Neural progenitor cell (in vitro differentiated cells): ENCODE results near the gene ZNF346. TPM values are rescaled to one million over a fixed set of nuclear protein-coding genes. Genes with fewer than 3 reads are reported as not detected.
A peak's percentile ranks its signal among the peaks of the same experiment; 100 is the strongest.

Source experiments
- DNase-seq: peaks from one replicate; pipeline ENCODE4 v3.0.0-alpha.2; 2016; ENCODE audit warnings: low spot score
- H2AFZ ChIP-seq: fragments of 200-600 bp; sonication (generic); replicated peaks from 2 replicates; pipeline ENCODE4 v1.6.1; 2016; ENCODE audit warnings: antibody characterized with exemption
- H3F3A ChIP-seq: fragments of 200-600 bp; sonication (generic); 2 replicates; pipeline ENCODE4 v1.6.1; 2016; ENCODE audit warnings: antibody characterized with exemption, low read depth
- H3K27ac ChIP-seq: fragments of 200-600 bp; sonication (generic); 2 replicates; pipeline ENCODE4 v1.5.1; 2016; ENCODE audit warnings: mild to moderate bottlenecking
- H3K27me3 ChIP-seq: fragments of 200-600 bp; sonication (generic); 2 replicates; pipeline ENCODE4 v1.6.1; 2016; ENCODE audit warnings: mild to moderate bottlenecking, moderate library complexity
- H3K36me3 ChIP-seq: fragments of 200-600 bp; sonication (generic); 2 replicates; pipeline ENCODE4 v1.5.1; 2016
- H3K4me1 ChIP-seq: fragments of 200-600 bp; sonication (generic); 2 replicates; pipeline ENCODE4 v1.6.1; 2016; ENCODE audit warnings: mixed run types
- H3K4me2 ChIP-seq: fragments of 200-600 bp; sonication (generic); 2 replicates; pipeline ENCODE4 v1.6.1; 2016
- H3K4me3 ChIP-seq: fragments of 200-600 bp; sonication (generic); 2 replicates; pipeline ENCODE4 v1.5.1; 2016
- H3K79me2 ChIP-seq: fragments of 200-600 bp; sonication (generic); 2 replicates; pipeline ENCODE4 v1.6.1; 2016; ENCODE audit warnings: low read depth
- H3K9ac ChIP-seq: fragments of 200-600 bp; sonication (generic); 2 replicates; pipeline ENCODE4 v1.6.1; 2016
- H3K9me3 ChIP-seq: fragments of 200-600 bp; sonication (generic); 2 replicates; pipeline ENCODE4 v1.5.1; 2016; ENCODE audit warnings: low read depth
- H4K20me1 ChIP-seq: fragments of 200-600 bp; sonication (generic); 2 replicates; pipeline ENCODE4 v1.6.1; 2016; ENCODE audit warnings: low read depth
- H3K27ac Mint-ChIP-seq: 3 replicates; pipeline ENCODE4 v1.8.0; 2021; ENCODE audit warnings: mixed read lengths
- H3K27me3 Mint-ChIP-seq: 2 replicates; pipeline ENCODE4 v1.8.0; 2022; ENCODE audit warnings: low read depth, mild to moderate bottlenecking, inconsistent platforms, moderate library complexity, mixed read lengths; ENCODE audit not compliant: insufficient read depth
- H3K36me3 Mint-ChIP-seq: 3 replicates; pipeline ENCODE4 v1.8.0; 2021; ENCODE audit warnings: mixed read lengths
- H3K4me1 Mint-ChIP-seq: 3 replicates; pipeline ENCODE4 v1.8.0; 2021; ENCODE audit warnings: mixed read lengths
- H3K4me3 Mint-ChIP-seq: 3 replicates; pipeline ENCODE4 v1.8.0; 2021; ENCODE audit warnings: mild to moderate bottlenecking, moderate library complexity, mixed read lengths
- H3K9me3 Mint-ChIP-seq: 3 replicates; pipeline ENCODE4 v1.8.0; 2020; ENCODE audit warnings: mixed read lengths
- CTCF ChIP-seq: fragments of 200-600 bp; sonication (generic); IDR thresholded peaks from 2 replicates; pipeline ENCODE4 v1.5.1; 2017; ENCODE audit warnings: antibody characterized with exemption, mild to moderate bottlenecking
- EZH2 ChIP-seq: fragments of 200-600 bp; sonication (generic); IDR thresholded peaks from 2 replicates; pipeline ENCODE4 v1.6.1; 2017; ENCODE audit warnings: antibody characterized with exemption, mild to moderate bottlenecking, moderate library complexity
- EZH2phosphoT487 ChIP-seq: fragments of 200-600 bp; sonication (generic); IDR thresholded peaks from 2 replicates; pipeline ENCODE4 v1.6.1; 2017; ENCODE audit warnings: antibody characterized with exemption
- total RNA-seq: library from RNA; depleted of rRNA; stranded (reverse); fragments of >200 nt; gene quantifications from 2 replicates; pipeline ENCODE4 v1.2.3, GENCODE V29; 2015; ENCODE audit warnings: low replicate concordance

The ZNF346 gene
- total RNA-seq, 1 donor from 2014 or later, result 28.2 TPM

GRCh38 chr5:177117441-177118045, 95.0 kb downstream of the ZNF346 start:
- H2AFZ ChIP-seq, result no peak overlapping the region
- H3K79me2 ChIP-seq, result no peaks in the 10 kb centered on the region
- H3K27me3 ChIP-seq, result no peaks in the 10 kb centered on the region
- H3K9ac ChIP-seq, result no peak overlapping the region
- H3K4me2 ChIP-seq, result no peak overlapping the region
- peaks cover 7% of the 10 kb centered on the region for H3F3A ChIP-seq
- TF ChIP-seq EZH2phosphoT487, result no peak
- no peak for TF ChIP-seq EZH2
- Mint-ChIP-seq H3K4me3 (no peak overlapping the region), H3K36me3 (no peaks in the 10 kb centered on the region), H3K4me1 (peaks cover 4% of the 10 kb centered on the region), H3K9me3 (no peaks in the 10 kb centered on the region), H3K27ac (no peak overlapping the region), H3K27me3 (peaks cover 4% of the 10 kb centered on the region)
- no peaks in the 10 kb centered on the region for H4K20me1 ChIP-seq
- H3K4me3 ChIP-seq, result no peak overlapping the region
- H3K27ac ChIP-seq, result no peak overlapping the region
- DNase-seq, result no peak
- no peaks in the 10 kb centered on the region for H3K9me3 ChIP-seq
- no peaks in the 10 kb centered on the region for H3K36me3 ChIP-seq
- no peaks in the 10 kb centered on the region for H3K4me1 ChIP-seq

- TF ChIP-seq CTCF (no peak), EZH2 (no peak), EZH2phosphoT487 (no peak)
- H3K79me2 ChIP-seq, result no peaks in the 10 kb centered on the region
- DNase-seq, result no peak
Measured at GRCh38 chr5:177122566-177122965, 100.1 kb downstream of the ZNF346 start.

GRCh38 chr5:177123789-177124485, 101.4 kb downstream of the ZNF346 start:
- no peak overlapping the region for H3K4me3 Mint-ChIP-seq
- no peak for DNase-seq
- no peaks in the 10 kb centered on the region for H3K36me3 Mint-ChIP-seq
- no peaks in the 10 kb centered on the region for H3K4me1 Mint-ChIP-seq
- Histone ChIP-seq H3F3A (no peaks in the 10 kb centered on the region), H3K9ac (no peak overlapping the region), H3K36me3 (no peaks in the 10 kb centered on the region), H3K9me3 (no peaks in the 10 kb centered on the region), H3K27ac (no peak overlapping the region), H3K4me2 (no peak overlapping the region), H4K20me1 (no peaks in the 10 kb centered on the region), H3K27me3 (no peaks in the 10 kb centered on the region), H3K4me3 (no peak overlapping the region), H3K4me1 (no peaks in the 10 kb centered on the region), H3K79me2 (no peaks in the 10 kb centered on the region), H2AFZ (no peak overlapping the region)
- H3K9me3 Mint-ChIP-seq, result no peaks in the 10 kb centered on the region
- no peak for TF ChIP-seq CTCF
- no peak for TF ChIP-seq EZH2
- TF ChIP-seq EZH2phosphoT487, result no peak
- no peak overlapping the region for H3K27ac Mint-ChIP-seq
- H3K27me3 Mint-ChIP-seq, result peaks cover 8% of the 10 kb centered on the region

More at GRCh38 chr5:177122566-177122965, 100.1 kb downstream of the ZNF346 start:
- H3K9me3 ChIP-seq, result no peaks in the 10 kb centered on the region
- H3K4me3 Mint-ChIP-seq, result no peak overlapping the region
- no peak overlapping the region for H3K4me2 ChIP-seq
- H4K20me1 ChIP-seq, result no peaks in the 10 kb centered on the region
- no peak overlapping the region for H2AFZ ChIP-seq
- no peaks in the 10 kb centered on the region for H3K9me3 Mint-ChIP-seq
- H3K9ac ChIP-seq, result no peak overlapping the region
- no peak overlapping the region for H3K27ac ChIP-seq
- no peaks in the 10 kb centered on the region for H3F3A ChIP-seq
- H3K4me3 ChIP-seq, result no peak overlapping the region
- H3K36me3 ChIP-seq, result no peaks in the 10 kb centered on the region
- H3K4me1 Mint-ChIP-seq, result no peaks in the 10 kb centered on the region
- H3K27me3 Mint-ChIP-seq, result peaks cover 8% of the 10 kb centered on the region
- H3K4me1 ChIP-seq, result no peaks in the 10 kb centered on the region
- H3K36me3 Mint-ChIP-seq, result no peaks in the 10 kb centered on the region
- H3K27ac Mint-ChIP-seq, result no peak overlapping the region
- H3K27me3 ChIP-seq, result no peaks in the 10 kb centered on the region

GRCh38 chr5:177124486-177124991, 102.0 kb downstream of the ZNF346 start:
- Mint-ChIP-seq H3K27me3 (peaks cover 8% of the 10 kb centered on the region), H3K36me3 (no peaks in the 10 kb centered on the region)

More at GRCh38 chr5:177124486-177124991, 102.0 kb downstream of the ZNF346 start:
- no peaks in the 10 kb centered on the region for H3K27me3 ChIP-seq
- H3K4me3 Mint-ChIP-seq, result no peak overlapping the region
- H3K9me3 Mint-ChIP-seq, result no peaks in the 10 kb centered on the region
- H3K27ac Mint-ChIP-seq, result no peak overlapping the region
- peak overlapping the region; percentile 50 for H2AFZ ChIP-seq
- no peak overlapping the region for H3K27ac ChIP-seq
- no peak overlapping the region for H3K4me3 ChIP-seq
- H3K4me1 ChIP-seq, result no peaks in the 10 kb centered on the region
- no peak for TF ChIP-seq EZH2phosphoT487
- no peak for TF ChIP-seq EZH2
- no peak for TF ChIP-seq CTCF
- H3K4me2 ChIP-seq, result no peak overlapping the region
- no peaks in the 10 kb centered on the region for H3F3A ChIP-seq
- H3K9ac ChIP-seq, result no peak overlapping the region
- no peaks in the 10 kb centered on the region for H3K79me2 ChIP-seq
- no peaks in the 10 kb centered on the region for H3K36me3 ChIP-seq
- no peaks in the 10 kb centered on the region for H3K4me1 Mint-ChIP-seq
- DNase-seq, result no peak
- no peaks in the 10 kb centered on the region for H4K20me1 ChIP-seq
- no peaks in the 10 kb centered on the region for H3K9me3 ChIP-seq
